BJ (cell line): ENCODE results near the gene NUTM2G. TPM values are rescaled to one million over a fixed set of nuclear protein-coding genes. Genes with fewer than 3 reads are reported as not detected.
"Not testable (repeated sequence)": the region's sequence is repeated elsewhere in the genome, so short reads cannot be mapped to it uniquely, and the experiment has no call there.

Experiments used
- CTCF ChIA-PET: fragments of 350-600 bp; formaldehyde crosslinking; extraction: SDS; loops from one replicate; lab custom pipeline; 2021; ENCODE audit warnings: antibody characterized with exemption, inconsistent platforms; lab: Yijun Ruan, JAX
- POLR2A ChIA-PET: fragments of 300-600 bp; sonication (Branson Sonifier 250); formaldehyde crosslinking; extraction: SDS; loops from one replicate; lab custom pipeline; 2021; ENCODE audit warnings: antibody characterized with exemption; lab: Charles Lee
- DNase-seq: peaks from one replicate; pipeline ENCODE4 v3.0.0-alpha.2; 2011; ENCODE audit warnings: low read depth
- H3K27me3 ChIP-seq: 2 replicates; pipeline ENCODE4 v1.6.0; 2011; ENCODE audit warnings: low read length; ENCODE audit not compliant: control insufficient read depth, insufficient read depth
- H3K36me3 ChIP-seq: 2 replicates; pipeline ENCODE4 v1.5.1; 2011; ENCODE audit warnings: low read length; ENCODE audit not compliant: control insufficient read depth, insufficient read depth
- H3K4me3 ChIP-seq: 2 replicates; pipeline ENCODE4 v1.5.1; 2011; ENCODE audit warnings: low read depth, mild to moderate bottlenecking, control low read depth, low read length
- polyA plus RNA-seq: library from polyadenylated mRNA; depleted of rRNA; stranded (reverse); fragments of >200 nt; gene quantifications from 2 replicates; pipeline ENCODE4 v1.2.3, GENCODE V29; 2011; rRNA removed

The NUTM2G gene
- polyA plus RNA-seq, 1 experiment: not detected

DNA sequence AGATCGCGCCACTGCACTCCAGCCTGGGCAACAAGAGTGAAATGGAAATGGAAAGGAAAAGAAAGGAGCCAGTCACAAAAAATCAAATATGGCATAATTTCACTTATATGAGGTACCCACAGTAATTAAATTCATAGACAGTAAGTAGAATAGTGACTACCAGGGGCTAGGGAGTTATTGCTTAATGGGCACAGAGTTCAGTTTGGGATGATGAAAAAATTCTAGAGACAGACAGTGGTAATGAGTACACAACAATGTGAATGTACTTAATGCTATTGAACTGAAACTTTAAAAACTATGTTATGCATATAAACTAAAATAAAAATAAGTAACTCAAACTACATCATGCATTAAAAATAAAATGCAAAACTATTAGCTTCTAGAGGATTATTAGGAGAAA, 56.2 kb downstream of the NUTM2G start:
- POLR2A ChIA-PET, CTCF ChIA-PET: not testable (repeated sequence)

More for the DNA sequence above, 56.2 kb downstream of the NUTM2G start:
- not testable (repeated sequence) for H3K4me3 ChIP-seq, DNase-seq, H3K27me3 ChIP-seq, H3K36me3 ChIP-seq

Other genes with a start within 250 kb of the NUTM2G start
- gene ZNF510, start 150.8 kb upstream of the NUTM2G start, polyA plus RNA-seq: 5.9 and 7.6 TPM in 2 replicates
- gene ZNF782, start 74.3 kb upstream of the NUTM2G start, polyA plus RNA-seq: 0.96 and 1.3 TPM in 2 replicates
- gene CTSV, start 110.3 kb downstream of the NUTM2G start, polyA plus RNA-seq: 0.32 and 0.47 TPM in 2 replicates